HL-60 (cell line): ENCODE data around the gene ATAD3C.

ENCODE experiments used
- DNase-seq, 2 experiments: peaks; one replicate each; pipeline ENCODE4 v3.0.0-alpha.2; 2010 to 2020; ENCODE audit warnings: low read depth in 1 of 2, low spot score in 1 of 2
- H3K27ac ChIP-seq: fragments of 250-450 bp; sonication (Bioruptor Pico); replicated peaks from 2 replicates; pipeline ENCODE4 v1.5.1; 2020; ENCODE audit warnings: mild to moderate bottlenecking, moderate library complexity
- H3K27me3 ChIP-seq: fragments of 250-450 bp; sonication (Bioruptor Pico); 2 replicates; pipeline ENCODE4 v1.5.1; 2021; ENCODE audit warnings: mild to moderate bottlenecking, moderate library complexity; ENCODE audit not compliant: insufficient read depth, poor library complexity, severe bottlenecking
- H3K4me3 ChIP-seq: replicated peaks from 2 replicates; pipeline ENCODE4 v1.5.1; 2011; ENCODE audit warnings: mild to moderate bottlenecking, control low read depth, low read length; ENCODE audit not compliant: insufficient read depth
- GABPA ChIP-seq: IDR thresholded peaks from 2 replicates; pipeline ENCODE4 v1.6.1; 2012; ENCODE audit warnings: low read depth
- POLR2AphosphoS5 ChIP-seq: IDR thresholded peaks from 2 replicates; pipeline ENCODE4 v1.6.1; 2012; ENCODE audit warnings: low read depth
- SPI1 ChIP-seq: IDR thresholded peaks from 2 replicates; pipeline ENCODE4 v1.6.1; 2012; ENCODE audit warnings: low read depth, mild to moderate bottlenecking, borderline replicate concordance
- TF ChIP-seq, protein P1 (sequence below): IDR thresholded peaks from one replicate; pipeline ENCODE4 v1.5.1; 2011; ENCODE audit warnings: low read length, control low read depth, inconsistent platforms; ENCODE audit not compliant: insufficient read depth
- TF ChIP-seq, protein P2 (sequence below): IDR thresholded peaks from 2 replicates; pipeline ENCODE4 v1.6.1; 2012; ENCODE audit warnings: low read depth; ENCODE audit not compliant: insufficient replicate concordance

The ATAD3C gene

DNA sequence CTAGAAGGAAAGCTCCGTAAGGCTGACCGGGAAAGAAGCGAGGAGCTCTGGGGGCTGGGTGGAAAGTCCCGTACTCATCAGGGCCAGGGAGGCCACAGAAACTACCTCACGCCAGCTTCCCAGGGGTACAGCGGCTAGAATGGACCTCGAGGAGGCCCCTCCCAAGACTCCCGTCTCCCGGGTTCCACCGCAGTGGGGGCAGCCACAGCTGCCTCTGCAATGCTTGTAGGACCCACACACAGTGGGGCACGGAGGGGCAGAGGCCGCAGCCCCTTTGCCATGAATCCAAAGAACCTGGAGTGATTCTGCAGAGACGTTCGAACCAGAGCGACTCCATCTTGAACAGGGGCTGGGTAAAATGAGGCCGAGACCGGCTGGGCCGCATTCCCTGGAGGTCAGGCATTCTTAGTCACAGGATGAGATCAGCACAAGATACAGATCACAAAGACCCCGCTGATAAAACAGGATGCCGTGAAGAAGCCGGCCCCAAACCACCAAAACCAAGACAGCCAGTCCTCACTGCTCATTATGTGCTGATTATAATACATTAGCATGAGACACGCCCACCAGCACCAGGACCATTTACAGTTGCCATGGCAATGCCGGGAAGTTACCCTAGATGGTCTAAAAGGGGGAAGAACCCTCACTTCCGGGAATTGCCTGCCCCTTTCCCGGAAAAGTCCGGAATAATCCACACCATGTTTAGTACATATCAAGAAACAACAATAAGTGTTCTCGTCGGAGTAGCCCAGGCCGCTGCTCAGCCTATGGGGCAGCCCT, 26.8 kb upstream of the ATAD3C start:
- TF ChIP-seq, protein P1, sequence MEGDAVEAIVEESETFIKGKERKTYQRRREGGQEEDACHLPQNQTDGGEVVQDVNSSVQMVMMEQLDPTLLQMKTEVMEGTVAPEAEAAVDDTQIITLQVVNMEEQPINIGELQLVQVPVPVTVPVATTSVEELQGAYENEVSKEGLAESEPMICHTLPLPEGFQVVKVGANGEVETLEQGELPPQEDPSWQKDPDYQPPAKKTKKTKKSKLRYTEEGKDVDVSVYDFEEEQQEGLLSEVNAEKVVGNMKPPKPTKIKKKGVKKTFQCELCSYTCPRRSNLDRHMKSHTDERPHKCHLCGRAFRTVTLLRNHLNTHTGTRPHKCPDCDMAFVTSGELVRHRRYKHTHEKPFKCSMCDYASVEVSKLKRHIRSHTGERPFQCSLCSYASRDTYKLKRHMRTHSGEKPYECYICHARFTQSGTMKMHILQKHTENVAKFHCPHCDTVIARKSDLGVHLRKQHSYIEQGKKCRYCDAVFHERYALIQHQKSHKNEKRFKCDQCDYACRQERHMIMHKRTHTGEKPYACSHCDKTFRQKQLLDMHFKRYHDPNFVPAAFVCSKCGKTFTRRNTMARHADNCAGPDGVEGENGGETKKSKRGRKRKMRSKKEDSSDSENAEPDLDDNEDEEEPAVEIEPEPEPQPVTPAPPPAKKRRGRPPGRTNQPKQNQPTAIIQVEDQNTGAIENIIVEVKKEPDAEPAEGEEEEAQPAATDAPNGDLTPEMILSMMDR, result no peak
- TF ChIP-seq POLR2AphosphoS5, result no peak
- TF ChIP-seq SPI1, result no peak
- TF ChIP-seq, protein P2, sequence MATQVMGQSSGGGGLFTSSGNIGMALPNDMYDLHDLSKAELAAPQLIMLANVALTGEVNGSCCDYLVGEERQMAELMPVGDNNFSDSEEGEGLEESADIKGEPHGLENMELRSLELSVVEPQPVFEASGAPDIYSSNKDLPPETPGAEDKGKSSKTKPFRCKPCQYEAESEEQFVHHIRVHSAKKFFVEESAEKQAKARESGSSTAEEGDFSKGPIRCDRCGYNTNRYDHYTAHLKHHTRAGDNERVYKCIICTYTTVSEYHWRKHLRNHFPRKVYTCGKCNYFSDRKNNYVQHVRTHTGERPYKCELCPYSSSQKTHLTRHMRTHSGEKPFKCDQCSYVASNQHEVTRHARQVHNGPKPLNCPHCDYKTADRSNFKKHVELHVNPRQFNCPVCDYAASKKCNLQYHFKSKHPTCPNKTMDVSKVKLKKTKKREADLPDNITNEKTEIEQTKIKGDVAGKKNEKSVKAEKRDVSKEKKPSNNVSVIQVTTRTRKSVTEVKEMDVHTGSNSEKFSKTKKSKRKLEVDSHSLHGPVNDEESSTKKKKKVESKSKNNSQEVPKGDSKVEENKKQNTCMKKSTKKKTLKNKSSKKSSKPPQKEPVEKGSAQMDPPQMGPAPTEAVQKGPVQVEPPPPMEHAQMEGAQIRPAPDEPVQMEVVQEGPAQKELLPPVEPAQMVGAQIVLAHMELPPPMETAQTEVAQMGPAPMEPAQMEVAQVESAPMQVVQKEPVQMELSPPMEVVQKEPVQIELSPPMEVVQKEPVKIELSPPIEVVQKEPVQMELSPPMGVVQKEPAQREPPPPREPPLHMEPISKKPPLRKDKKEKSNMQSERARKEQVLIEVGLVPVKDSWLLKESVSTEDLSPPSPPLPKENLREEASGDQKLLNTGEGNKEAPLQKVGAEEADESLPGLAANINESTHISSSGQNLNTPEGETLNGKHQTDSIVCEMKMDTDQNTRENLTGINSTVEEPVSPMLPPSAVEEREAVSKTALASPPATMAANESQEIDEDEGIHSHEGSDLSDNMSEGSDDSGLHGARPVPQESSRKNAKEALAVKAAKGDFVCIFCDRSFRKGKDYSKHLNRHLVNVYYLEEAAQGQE, result no peak
- no peak for TF ChIP-seq GABPA
- no peak for DNase-seq
- Histone ChIP-seq H3K27me3 (peaks cover 14% of the 10 kb centered on the region), H3K4me3 (no peak overlapping the region), H3K27ac (no peak overlapping the region)

DNA sequence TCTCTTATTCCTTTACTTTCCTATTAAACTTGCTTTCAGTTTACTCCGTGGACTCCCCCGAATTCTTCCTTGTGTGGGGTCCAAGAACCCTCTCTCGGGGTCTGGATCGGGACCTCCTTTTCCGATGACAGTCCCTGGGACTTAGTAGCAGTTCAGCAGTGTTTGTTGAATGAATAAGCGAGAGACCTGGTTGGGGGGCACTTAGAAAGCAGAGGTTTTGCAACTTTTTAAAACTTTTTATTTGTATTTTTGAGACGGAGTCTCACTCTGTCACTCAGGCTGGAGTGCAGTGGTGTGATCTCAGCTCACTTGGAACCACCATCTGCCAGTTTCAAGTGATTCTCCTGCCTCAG, 26.3 kb upstream of the ATAD3C start:
- Histone ChIP-seq H3K27ac (no peak overlapping the region), H3K27me3 (peaks cover 16% of the 10 kb centered on the region), H3K4me3 (no peak overlapping the region)
- TF ChIP-seq POLR2AphosphoS5 (no peak), SPI1 (no peak), GABPA (no peak)
- TF ChIP-seq, protein P2, result no peak
- TF ChIP-seq, protein P1, result no peak
- DNase-seq, result no peak

DNA sequence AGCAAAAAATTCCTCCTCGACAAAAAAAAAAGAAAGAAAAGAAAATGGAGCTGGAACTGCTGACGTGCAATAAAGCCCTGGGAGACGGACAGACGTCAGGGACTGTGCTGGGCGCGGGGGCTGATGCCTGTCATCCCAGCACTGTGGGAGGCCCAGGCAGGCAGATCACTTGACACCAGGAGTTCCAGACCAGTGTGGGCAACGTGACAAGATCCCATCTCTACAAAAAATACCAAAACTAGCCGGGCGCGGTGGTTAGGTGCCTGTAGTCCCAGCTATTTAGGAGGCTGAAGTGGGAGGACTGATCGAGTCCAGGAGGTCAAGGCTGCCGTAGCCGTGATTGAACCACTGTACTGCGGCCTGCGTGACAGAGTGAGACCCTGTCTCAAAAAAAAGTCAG, 24.8 kb upstream of the ATAD3C start:
- DNase-seq, result no peak
- Histone ChIP-seq H3K27me3 (peaks cover 24% of the 10 kb centered on the region), H3K4me3 (no peak overlapping the region), H3K27ac (no peak overlapping the region)
- TF ChIP-seq, protein P2, result no peak
- TF ChIP-seq GABPA (no peak), POLR2AphosphoS5 (no peak), SPI1 (no peak)
- TF ChIP-seq, protein P1, result no peak
